22Rv1 (cell line): ENCODE measurements around the gene SVIL.

Experiments used
- H3K27ac ChIP-seq: fragments of 450-650 bp; 2 replicates; pipeline ENCODE4 v1.5.1; 2017
- CTCF ChIP-seq: fragments of 450-650 bp; IDR thresholded peaks from 2 replicates; pipeline ENCODE4 v1.5.1; 2017; ENCODE audit warnings: mild to moderate bottlenecking
- ZFX ChIP-seq: fragments of 450-650 bp; IDR thresholded peaks from 2 replicates; pipeline ENCODE4 v1.6.1; 2017; ENCODE audit warnings: antibody characterized with exemption, borderline replicate concordance

Gene SVIL

GRCh38 chr10:29415876-29416275 is 218.9 kb downstream of the SVIL start:
- TF ChIP-seq ZFX = no peak
- no peak for TF ChIP-seq CTCF
- no peak overlapping the region for H3K27ac ChIP-seq

DNA sequence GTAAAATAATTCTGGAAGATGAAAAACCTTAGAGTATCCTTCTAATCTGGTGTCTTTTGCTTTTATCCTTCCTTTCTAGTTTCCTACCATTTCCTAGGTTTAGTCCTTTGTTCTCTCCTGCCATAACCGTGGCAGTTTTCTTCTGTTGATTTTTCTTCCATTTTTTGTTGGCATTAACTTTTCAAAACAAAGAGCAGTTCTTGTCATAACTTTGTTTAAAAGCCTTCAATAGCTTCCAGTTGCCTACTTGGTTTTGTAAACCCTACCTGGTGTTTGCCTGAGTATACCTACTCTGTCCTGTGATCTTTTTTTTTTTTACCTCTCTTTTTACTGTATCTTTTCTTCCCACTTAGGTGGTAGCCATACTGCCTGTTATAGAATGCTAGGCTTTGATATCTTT is 220.3 kb downstream of the SVIL start:
- no peak overlapping the region for H3K27ac ChIP-seq
- TF ChIP-seq CTCF = no peak
- no peak for TF ChIP-seq ZFX

- no peak overlapping the region for H3K27ac ChIP-seq
- TF ChIP-seq CTCF (no peak), ZFX (no peak)
These were observed 222.3 kb downstream of the SVIL start for GRCh38 chr10:29412485-29412884.

GRCh38 chr10:29411666-29412315 is 223.0 kb downstream of the SVIL start:
- no peak for TF ChIP-seq CTCF
- H3K27ac ChIP-seq = no peak overlapping the region

DNA sequence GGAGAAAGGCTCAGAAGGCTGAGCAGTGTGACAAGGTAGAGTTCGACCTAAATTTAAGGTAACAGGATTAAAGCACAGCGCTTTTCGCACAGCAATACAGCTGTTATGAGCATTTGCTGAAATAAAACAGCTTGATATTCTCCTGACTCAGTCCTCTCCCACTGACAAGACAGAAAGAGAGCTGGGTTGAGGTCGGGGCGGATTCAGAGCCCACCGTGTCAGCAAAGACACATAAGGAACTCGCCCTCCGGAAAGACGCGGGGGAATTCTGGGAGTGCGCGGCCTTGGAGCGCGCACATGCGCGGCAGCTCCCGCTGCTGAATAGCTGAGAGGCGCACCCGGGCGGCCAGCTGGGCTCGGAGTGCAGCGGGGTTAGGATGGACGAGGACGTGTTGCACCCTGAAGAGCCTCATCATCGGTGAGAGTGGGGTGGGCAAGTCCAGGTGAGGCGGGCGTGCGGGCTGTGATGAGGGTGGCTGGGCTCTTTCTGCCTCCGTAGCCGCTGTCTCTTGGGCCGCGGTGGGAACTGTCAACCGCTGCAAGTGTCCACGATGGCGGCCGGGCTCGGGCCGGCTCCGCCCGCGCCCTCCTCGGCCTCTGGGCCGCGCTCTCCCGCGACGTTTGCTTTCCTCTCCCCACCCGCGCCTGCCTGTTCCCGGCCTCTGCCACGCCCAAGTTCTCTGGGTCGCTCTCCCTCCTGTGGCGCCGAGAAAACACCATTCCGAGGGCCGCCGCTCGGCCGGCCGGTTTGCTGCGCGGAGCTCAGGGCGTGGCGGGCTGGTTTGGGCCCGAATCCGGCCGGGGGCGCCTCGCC is 225.3 kb downstream of the SVIL start:
- peak overlapping the region; percentile 86 for H3K27ac ChIP-seq
- TF ChIP-seq CTCF (peak; percentile 24), ZFX (no peak)

GRCh38 chr10:29408847-29409240 is 225.9 kb downstream of the SVIL start:
- TF ChIP-seq CTCF (no peak), ZFX (no peak)
- H3K27ac ChIP-seq = peak overlapping the region; percentile 86
